Activated T-helper 2 cell treated with anti-CD3 and anti-CD28 coated beads, Interferon-gamma antibody, Interleukin-2, Interleukin-4, amounts not matched to agents 10 μg/mL and 5 μg/mL and 100 μg/mL, durations not matched to agents 14 hours and 24 hours and 36 hours (primary cell): ENCODE data around the gene PDPK1. TPM values are rescaled to one million over a fixed set of nuclear protein-coding genes. Genes with fewer than 3 reads are reported as not detected.
A peak's percentile ranks its signal among the peaks of the same experiment; 100 is the strongest.
"Not testable (repeated sequence)": the region's sequence is repeated elsewhere in the genome, so short reads cannot be mapped to it uniquely, and the experiment has no call there.

Experiments
- DNase-seq: peaks from one replicate; pipeline ENCODE4 v3.0.0; 2021; ENCODE audit warnings: low spot score
- H3K27ac Mint-ChIP-seq: one replicate; pipeline ENCODE4 v1.8.0; 2021; ENCODE audit warnings: mixed read lengths
- H3K27me3 Mint-ChIP-seq: one replicate; pipeline ENCODE4 v1.8.0; 2021; ENCODE audit warnings: low read depth, mixed read lengths
- H3K36me3 Mint-ChIP-seq: one replicate; pipeline ENCODE4 v1.8.0; 2021; ENCODE audit warnings: low read depth, mixed read lengths
- H3K4me1 Mint-ChIP-seq: one replicate; pipeline ENCODE4 v1.8.0; 2021; ENCODE audit warnings: low read depth, mixed read lengths
- H3K4me3 Mint-ChIP-seq: one replicate; pipeline ENCODE4 v1.8.0; 2021; ENCODE audit warnings: low read depth, mild to moderate bottlenecking, moderate library complexity, mixed read lengths
- H3K9me3 Mint-ChIP-seq: one replicate; pipeline ENCODE4 v1.8.0; 2021; ENCODE audit warnings: mixed read lengths
- intact Hi-C: fragments of 100-400 bp; cut with micrococcal nuclease; formaldehyde crosslinking; loops from one replicate; pipeline ENCODE4 v1.15.1; 2023
- total RNA-seq: library from RNA; stranded (reverse); gene quantifications from 2 replicates; pipeline ENCODE4 v1.2.3, GENCODE V29; 2022

Gene PDPK1
- total RNA-seq, 1 donor from 2014 or later, result 45.7 TPM

GRCh38 chr16:2531696-2532493 is 5.9 kb upstream of the PDPK1 start:
- Mint-ChIP-seq H3K27ac (peak overlapping the region; percentile 100), H3K36me3 (peaks cover 6% of the 10 kb centered on the region), H3K9me3 (no peaks in the 10 kb centered on the region), H3K4me1 (peaks cover 15% of the 10 kb centered on the region), H3K4me3 (peak overlapping the region; percentile 98), H3K27me3 (no peaks in the 10 kb centered on the region)
- intact Hi-C loops, result loop anchor here (2.0 kb wide), 1 partner anchor 19 kb away; the partner anchor contains the start of gene ATP6V0C
- peak; percentile 97 for DNase-seq

- H3K4me1 Mint-ChIP-seq, result peaks cover 18% of the 10 kb centered on the region
- intact Hi-C loops, result loop anchor here (2.0 kb wide), 1 partner anchor 20 kb away; the partner anchor contains the start of gene ATP6V0C
- H3K36me3 Mint-ChIP-seq, result peaks cover 6% of the 10 kb centered on the region
Observed at GRCh38 chr16:2532494-2533141, 5.2 kb upstream of the PDPK1 start.

GRCh38 chr16:2533142-2533755 is 4.6 kb upstream of the PDPK1 start:
- not testable (repeated sequence) for H3K27me3 Mint-ChIP-seq, H3K36me3 Mint-ChIP-seq
- intact Hi-C loops, result loop anchor here (2.0 kb wide), 1 partner anchor 20 kb away; the partner anchor contains the start of gene ATP6V0C

More at GRCh38 chr16:2532494-2533141, 5.2 kb upstream of the PDPK1 start:
- Mint-ChIP-seq H3K4me3 (peak overlapping the region; percentile 98), H3K27me3 (no peaks in the 10 kb centered on the region), H3K9me3 (no peaks in the 10 kb centered on the region), H3K27ac (peak overlapping the region; percentile 100)
- DNase-seq, result peak; percentile 61

DNA sequence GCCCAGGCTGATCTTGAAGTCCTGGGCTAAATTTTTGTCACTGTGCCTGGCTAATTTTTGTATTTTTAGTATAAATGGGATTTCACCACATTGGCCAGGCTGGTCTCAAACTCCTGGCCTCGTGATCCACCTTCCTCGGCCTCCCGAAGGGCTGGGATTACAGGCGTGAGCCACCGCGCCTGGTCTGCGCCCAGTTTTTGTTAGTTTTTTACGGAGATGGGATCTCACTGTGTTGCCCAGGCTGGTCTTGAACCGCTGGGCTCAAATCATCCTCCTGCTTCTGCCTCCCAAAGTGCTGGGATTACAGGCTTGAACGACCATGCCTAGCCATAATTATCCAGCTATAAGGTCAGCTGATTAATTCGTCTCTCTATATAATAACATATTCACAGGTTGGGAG is 3.9 kb upstream of the PDPK1 start:
- Mint-ChIP-seq H3K4me3 (peak overlapping the region; percentile 53), H3K4me1 (peaks cover 20% of the 10 kb centered on the region), H3K9me3 (no peaks in the 10 kb centered on the region), H3K27me3 (no peaks in the 10 kb centered on the region), H3K36me3 (peaks cover 8% of the 10 kb centered on the region), H3K27ac (peak overlapping the region; percentile 66)
- no peak for DNase-seq
- intact Hi-C loops, result loop anchor here (2.0 kb wide), 1 partner anchor 21 kb away; the partner anchor contains the start of gene ATP6V0C

More at GRCh38 chr16:2533142-2533755, 4.6 kb upstream of the PDPK1 start:
- not testable (repeated sequence) for H3K9me3 Mint-ChIP-seq, DNase-seq
- Mint-ChIP-seq H3K4me1 (peaks cover 18% of the 10 kb centered on the region), H3K27ac (peak overlapping the region; percentile 100), H3K4me3 (peak overlapping the region; percentile 98)

DNA sequence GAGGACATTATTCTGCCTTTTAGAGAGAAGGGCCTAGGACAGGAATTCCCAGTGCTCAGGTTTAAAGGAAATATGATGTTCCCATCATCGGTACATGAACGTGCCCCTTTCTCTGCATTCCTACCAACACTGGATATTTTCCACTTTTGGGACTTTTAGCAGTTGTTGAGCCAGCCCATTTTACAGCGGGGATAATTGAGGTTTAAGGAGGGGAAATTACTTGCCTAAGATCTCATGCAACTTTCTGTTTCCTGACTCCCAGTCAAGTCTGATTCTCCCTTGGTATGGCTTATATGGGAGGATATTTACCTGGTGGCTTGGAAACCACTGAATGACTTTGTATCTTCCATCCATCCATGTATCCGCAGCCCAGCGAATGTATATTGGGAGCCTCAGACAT is 3.5 kb upstream of the PDPK1 start:
- H3K4me1 Mint-ChIP-seq, result peaks cover 22% of the 10 kb centered on the region
- H3K9me3 Mint-ChIP-seq, H3K36me3 Mint-ChIP-seq, H3K27me3 Mint-ChIP-seq, intact Hi-C loops, DNase-seq, H3K4me3 Mint-ChIP-seq: not testable (repeated sequence)
- H3K27ac Mint-ChIP-seq, result peak overlapping the region; percentile 66

- no peak for DNase-seq
- Mint-ChIP-seq H3K36me3 (peaks cover 16% of the 10 kb centered on the region), H3K27me3 (no peaks in the 10 kb centered on the region), H3K27ac (no peak overlapping the region), H3K4me1 (peaks cover 32% of the 10 kb centered on the region), H3K4me3 (no peak overlapping the region), H3K9me3 (no peaks in the 10 kb centered on the region)
- intact Hi-C loops, result no loop called here
Observed at GRCh38 chr16:2535625-2536013, 2.2 kb upstream of the PDPK1 start.

GRCh38 chr16:2539192-2539844 is 1.5 kb downstream of the PDPK1 start:
- DNase-seq, H3K27me3 Mint-ChIP-seq, intact Hi-C loops, H3K27ac Mint-ChIP-seq, H3K9me3 Mint-ChIP-seq: not testable (repeated sequence)
- H3K4me3 Mint-ChIP-seq, result peak overlapping the region; percentile 85
- peaks cover 24% of the 10 kb centered on the region for H3K36me3 Mint-ChIP-seq
- H3K4me1 Mint-ChIP-seq, result peaks cover 29% of the 10 kb centered on the region

GRCh38 chr16:2539845-2540458 is 2.1 kb downstream of the PDPK1 start:
- H3K27me3 Mint-ChIP-seq, H3K9me3 Mint-ChIP-seq, intact Hi-C loops, DNase-seq, H3K27ac Mint-ChIP-seq: not testable (repeated sequence)
- H3K36me3 Mint-ChIP-seq, result peaks cover 24% of the 10 kb centered on the region
- peak overlapping the region; percentile 85 for H3K4me3 Mint-ChIP-seq
- peaks cover 29% of the 10 kb centered on the region for H3K4me1 Mint-ChIP-seq

DNA sequence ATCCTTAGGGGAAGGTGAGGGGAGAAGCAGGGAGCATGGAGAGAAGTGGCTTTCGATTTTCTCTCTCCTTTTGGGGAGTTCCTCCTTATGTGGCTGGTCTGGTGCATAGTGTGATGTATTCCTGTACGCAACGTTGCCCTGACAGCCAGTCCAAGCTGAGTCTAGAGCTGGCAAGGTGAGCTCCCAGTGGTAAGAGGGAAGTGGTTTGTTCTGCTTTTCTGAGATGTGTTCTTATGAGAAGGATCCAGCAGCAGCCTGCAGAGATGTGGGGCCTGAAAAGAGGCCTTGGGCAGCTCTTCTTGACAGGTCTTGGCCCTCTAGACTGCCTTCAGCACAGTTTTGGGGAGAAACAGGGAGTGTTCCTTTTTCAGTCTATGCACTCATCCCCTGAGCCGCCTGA is 3.1 kb downstream of the PDPK1 start:
- peak overlapping the region; percentile 23 for H3K27ac Mint-ChIP-seq
- peak overlapping the region; percentile 7 for H3K4me3 Mint-ChIP-seq
- H3K9me3 Mint-ChIP-seq, DNase-seq, H3K27me3 Mint-ChIP-seq, intact Hi-C loops: not testable (repeated sequence)
- peaks cover 24% of the 10 kb centered on the region for H3K36me3 Mint-ChIP-seq
- H3K4me1 Mint-ChIP-seq, result peaks cover 29% of the 10 kb centered on the region

DNA sequence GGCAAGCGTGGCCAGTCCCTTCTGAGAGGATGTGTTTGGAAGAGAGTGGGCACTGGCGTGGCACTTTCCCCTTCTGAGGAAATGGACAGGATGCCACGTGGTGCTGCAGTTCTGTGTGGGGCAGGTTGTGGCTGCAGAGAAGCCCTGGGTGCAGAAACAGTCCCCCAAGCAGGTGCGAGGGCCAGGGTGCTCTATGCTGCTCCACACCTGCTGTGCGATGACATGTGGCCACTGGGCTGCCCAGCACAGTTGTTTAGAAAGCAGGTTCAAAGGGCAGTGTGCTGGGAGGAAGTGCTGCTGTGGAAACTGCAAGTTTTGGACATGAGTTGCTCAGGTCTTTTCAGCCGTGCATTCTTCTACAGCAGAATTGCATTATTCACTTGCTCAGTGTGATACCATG is 3.6 kb downstream of the PDPK1 start:
- H3K9me3 Mint-ChIP-seq, H3K27me3 Mint-ChIP-seq, H3K4me3 Mint-ChIP-seq, DNase-seq, intact Hi-C loops: not testable (repeated sequence)
- Mint-ChIP-seq H3K27ac (peak overlapping the region; percentile 23), H3K36me3 (peaks cover 24% of the 10 kb centered on the region), H3K4me1 (peaks cover 28% of the 10 kb centered on the region)

DNA sequence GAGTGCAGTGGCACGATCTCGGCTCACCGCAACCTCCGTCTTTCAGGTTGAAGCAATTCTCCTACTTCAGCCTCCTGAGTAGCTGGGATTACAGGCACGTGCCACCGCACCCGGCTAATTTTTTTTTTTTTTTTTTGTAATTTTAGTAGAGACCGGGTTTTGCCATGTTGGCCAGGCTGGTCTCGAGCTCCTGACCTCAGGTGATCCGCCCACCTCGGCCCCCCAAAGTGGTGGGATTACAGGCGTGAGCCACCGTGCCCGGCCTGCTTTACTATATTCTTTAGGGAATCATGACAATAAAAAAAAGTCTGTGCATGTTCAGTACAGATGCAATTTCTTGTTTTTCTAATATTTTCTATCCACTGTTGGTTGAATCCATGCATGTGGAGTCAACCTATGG is 6.0 kb downstream of the PDPK1 start:
- Mint-ChIP-seq H3K4me1 (peaks cover 21% of the 10 kb centered on the region), H3K36me3 (peaks cover 22% of the 10 kb centered on the region)
- H3K27me3 Mint-ChIP-seq, H3K9me3 Mint-ChIP-seq, H3K27ac Mint-ChIP-seq, intact Hi-C loops, H3K4me3 Mint-ChIP-seq, DNase-seq: not testable (repeated sequence)

- DNase-seq, H3K27ac Mint-ChIP-seq, H3K4me3 Mint-ChIP-seq, H3K36me3 Mint-ChIP-seq, H3K27me3 Mint-ChIP-seq, H3K4me1 Mint-ChIP-seq, intact Hi-C loops, H3K9me3 Mint-ChIP-seq: not testable (repeated sequence)
Observed at GRCh38 chr16:2550283-2550878, 12.6 kb downstream of the PDPK1 start.
